GM21529 (cell line): ENCODE data around the gene ZNF367.
"Not testable (repeated sequence)": the region's sequence is repeated elsewhere in the genome, so short reads cannot be mapped to it uniquely, and the experiment has no call there.

Experiments used
- ATAC-seq: cut with Tn5 transposase; IDR thresholded peaks from one replicate; pipeline ENCODE4 v1.9.1; 2021; ENCODE audit not compliant: unreplicated experiment

The ZNF367 gene

DNA sequence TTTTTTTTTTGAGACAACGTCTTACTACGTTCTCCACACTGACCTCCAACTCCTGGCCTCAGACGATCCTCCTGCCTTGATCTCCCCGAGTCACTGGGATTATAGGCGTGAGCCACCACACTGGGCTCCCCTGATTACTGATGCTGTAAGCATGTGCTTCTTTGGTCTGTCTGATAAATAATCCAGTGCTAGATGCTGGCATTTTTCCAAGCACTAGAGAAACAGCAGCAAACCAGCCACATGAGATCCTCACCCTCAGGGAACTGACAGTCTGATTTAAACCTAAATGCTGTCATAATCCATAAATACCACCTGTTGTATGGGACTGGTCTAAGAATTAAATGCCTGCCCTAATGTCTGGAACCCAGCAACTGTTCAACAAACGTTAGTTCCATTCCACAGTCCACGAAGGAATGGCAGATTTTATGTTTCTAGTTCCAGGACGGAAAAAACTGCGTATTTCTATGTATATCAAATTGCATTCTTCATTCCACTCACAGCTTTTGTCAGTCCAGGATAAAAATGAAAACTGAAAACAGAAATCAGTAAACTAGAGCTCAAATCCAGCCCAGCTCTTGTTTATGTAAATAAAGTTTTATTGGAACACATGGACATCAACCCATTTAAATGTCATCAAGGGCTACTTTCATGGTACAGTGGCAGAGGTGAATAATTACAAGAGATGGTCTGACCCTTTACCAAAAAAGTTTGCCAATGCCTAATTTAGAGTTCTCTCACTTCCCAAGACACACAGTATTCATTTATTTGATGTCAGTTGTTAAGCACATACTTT lies 54.8 kb downstream of the ZNF367 start:
- no peak for ATAC-seq

DNA sequence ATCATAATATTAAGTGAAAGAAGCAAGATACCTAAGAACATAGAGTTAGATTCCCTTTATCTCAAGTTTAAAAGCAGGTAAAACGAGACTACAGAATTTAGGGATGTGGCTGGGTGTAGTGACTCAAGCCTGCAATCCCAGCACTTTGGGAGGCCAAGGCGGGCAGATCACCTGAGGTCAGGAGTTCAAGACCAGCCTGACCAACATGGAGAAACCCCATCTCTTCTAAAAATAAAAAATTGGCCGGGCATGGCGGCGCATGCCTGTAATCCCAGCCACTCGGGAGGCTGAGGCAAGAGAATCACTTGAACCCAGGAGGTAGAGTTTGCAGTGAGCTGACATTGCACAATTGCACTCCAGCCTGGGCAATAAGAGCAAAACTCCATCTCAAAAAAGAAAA lies 56.1 kb downstream of the ZNF367 start:
- ATAC-seq = not testable (repeated sequence)

DNA sequence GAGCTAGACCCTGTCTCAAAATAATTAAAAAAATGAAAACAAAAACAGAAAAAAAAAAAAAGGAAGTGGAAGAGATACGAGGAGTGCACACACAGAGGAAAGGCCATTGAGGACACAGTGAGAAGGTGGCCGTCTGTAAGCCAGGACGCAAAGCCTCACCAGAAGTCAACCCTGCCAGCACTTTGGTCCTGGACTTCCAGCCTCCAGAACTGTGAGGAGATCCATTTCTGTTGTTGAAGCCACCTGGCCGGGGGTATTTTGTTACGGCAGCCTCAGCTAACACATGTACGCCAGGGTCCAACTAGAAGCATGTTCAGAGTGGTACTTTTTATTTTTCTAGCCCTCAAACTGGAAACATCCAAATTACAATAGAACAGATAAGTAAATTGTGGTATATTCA lies 56.5 kb downstream of the ZNF367 start:
- ATAC-seq = no peak

DNA sequence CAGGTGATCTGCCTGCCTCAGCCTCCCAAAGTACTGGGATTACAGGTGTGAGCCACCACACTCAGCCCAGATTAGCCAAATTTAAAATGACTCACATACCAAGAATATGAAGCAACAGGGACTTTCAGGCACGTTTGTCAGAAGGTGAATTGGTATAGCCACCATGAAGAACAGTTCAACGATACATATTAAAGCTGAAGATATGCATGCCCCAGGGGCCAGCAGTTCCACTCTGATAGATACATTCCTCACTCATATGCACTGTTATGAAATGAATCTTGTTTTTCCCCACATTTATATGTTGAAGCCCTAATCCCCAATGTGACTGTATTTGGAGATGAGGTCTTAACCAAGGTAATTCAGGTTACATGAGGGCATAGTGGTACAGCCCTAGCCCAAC lies 57.2 kb downstream of the ZNF367 start:
- no peak for ATAC-seq

DNA sequence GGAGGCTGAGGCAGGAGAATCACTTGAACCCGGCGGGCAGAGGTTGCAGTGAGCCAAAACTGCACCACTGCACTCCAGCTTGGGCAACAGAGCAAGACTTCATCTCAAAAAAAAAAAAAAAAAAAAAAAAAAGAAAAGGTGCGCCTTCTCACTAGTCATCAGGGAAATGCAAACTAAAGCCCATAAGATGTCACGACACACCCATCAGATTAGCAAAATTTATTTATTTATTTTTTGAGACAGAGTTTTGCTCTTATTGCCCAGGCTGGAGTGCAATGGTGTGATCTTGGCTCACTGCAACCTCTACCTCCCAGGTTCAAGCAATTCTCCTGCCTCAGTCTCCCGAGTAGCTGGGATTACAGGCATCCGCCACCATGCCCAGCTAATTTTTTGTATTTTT lies 57.6 kb downstream of the ZNF367 start:
- ATAC-seq = not testable (repeated sequence)

DNA sequence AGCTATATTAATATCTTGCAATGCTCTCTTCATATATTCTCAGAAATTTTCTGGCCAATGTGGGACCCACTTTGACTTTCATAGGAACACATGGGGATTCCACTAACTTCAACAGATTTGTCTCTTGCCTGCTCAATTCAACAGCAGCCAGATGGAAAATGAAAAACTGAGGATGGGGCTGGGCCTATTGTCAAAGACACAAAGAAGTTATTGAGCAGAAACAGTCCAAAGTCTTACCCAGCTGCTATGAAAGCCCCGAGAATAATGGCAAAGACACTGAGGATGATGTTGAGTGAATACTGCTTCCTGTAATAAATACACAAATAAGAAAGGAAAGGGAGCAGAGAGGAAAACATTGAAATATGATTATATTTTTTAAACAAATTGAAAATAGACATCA lies 67.3 kb downstream of the ZNF367 start:
- no peak for ATAC-seq

DNA sequence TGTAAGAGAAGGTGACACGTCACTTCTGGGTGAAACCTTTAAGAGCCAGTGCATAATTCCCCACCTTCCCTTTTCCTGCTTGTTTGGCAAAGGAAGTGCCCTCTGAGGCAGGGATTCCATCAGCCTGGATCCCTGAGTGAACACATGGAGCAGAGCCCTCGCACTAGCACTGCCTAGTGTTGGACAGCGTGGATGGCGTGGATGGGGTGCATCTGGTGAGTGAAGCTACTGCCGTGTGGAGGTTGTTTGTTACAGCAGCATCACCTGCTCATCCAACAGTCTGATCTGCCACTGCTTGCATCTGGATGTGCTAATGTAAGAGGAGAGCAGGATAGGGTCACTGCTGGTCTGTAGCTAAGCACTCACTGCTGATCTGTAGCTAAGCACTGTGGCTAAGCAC lies 69.9 kb downstream of the ZNF367 start:
- ATAC-seq = no peak

DNA sequence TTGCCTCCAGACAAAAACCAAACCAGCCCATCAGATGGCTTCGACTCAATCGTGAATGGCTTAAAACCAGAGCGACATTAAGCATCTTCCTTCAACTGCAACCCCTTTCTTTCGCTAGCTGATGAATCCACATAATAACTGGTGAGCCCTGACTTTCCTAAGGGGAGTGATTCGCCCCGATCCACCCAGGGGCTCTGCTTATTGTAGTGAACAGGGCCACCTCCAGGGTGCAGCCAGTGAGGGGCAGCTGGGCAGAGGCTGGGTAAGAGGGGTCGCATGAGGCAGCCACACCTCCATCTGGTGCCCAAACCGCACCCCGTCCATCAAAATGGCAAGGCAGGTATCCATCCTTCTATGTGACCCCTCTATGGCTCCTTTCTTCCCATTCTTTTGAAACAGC lies 72.6 kb downstream of the ZNF367 start:
- no peak for ATAC-seq

DNA sequence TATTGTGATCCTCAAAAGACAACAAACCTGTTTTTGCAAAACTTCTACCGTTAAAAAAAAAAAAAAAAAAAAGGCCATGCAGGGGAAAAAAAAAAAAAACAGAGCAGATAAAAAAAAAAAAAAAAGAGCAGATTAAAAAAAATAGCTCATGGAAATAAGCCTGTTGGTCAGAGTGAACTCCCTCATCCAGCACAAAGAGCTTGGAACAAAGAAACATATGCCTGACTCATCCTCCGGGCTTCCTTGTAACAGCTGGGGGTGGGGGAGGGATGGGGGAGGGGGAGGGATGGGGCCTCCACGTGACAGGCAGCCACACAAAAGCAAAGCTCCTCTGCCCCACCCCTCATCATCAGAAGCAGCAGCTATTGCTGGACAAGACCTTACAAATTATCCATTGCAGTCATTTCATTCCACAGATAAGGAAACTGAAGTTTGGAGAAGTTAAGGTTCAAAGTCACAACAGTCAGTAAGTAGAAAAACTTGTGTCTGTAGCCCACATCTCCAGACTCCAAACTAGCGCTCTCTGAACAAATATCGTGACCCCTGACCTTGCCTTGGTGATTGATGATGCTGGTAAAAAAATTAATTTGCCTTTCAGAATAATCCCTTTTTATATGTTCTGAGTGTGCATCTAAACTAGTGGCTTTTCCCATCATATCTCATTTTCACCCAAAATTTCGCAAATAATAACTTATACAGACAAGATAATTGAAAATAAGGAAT lies 73.6 kb downstream of the ZNF367 start:
- ATAC-seq = no peak

DNA sequence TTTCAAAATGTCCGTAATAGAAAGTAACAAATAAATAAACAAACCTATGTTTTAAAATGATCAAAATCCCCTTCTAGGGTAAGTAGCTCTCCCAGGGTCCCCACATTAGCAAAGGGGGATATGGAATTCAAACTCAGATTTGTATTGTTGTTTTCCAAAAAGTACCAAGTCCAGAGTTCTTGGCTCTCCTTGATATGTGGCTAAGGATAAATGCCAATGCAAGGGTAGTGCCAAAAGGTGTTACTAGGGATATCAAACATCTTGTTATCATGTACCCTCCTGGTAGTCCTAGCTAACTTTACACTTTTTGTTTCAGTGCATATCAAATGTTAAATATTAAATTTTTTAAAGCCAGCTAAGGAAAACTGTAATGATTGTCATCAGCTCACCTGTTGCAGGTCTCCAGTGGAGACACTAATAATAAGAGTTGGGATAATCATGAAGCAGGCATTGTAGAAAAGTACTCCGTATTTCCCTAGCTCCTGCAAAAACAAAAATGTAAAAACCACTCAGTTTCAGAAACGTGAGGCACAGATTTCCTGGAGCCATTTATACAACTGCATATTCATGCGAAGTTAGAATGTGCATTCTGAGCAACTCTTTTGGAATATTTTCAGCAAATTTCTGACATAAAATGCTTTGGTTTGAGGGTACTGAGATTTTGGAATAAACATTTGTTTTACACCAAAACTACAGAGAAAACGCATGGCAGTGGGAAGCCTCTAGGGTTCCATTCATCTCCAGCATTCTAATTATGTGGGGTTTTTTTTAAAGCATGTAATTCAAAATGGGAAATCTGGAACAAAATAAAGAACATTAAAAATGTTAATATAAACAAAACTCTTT lies 74.4 kb downstream of the ZNF367 start:
- ATAC-seq = no peak

DNA sequence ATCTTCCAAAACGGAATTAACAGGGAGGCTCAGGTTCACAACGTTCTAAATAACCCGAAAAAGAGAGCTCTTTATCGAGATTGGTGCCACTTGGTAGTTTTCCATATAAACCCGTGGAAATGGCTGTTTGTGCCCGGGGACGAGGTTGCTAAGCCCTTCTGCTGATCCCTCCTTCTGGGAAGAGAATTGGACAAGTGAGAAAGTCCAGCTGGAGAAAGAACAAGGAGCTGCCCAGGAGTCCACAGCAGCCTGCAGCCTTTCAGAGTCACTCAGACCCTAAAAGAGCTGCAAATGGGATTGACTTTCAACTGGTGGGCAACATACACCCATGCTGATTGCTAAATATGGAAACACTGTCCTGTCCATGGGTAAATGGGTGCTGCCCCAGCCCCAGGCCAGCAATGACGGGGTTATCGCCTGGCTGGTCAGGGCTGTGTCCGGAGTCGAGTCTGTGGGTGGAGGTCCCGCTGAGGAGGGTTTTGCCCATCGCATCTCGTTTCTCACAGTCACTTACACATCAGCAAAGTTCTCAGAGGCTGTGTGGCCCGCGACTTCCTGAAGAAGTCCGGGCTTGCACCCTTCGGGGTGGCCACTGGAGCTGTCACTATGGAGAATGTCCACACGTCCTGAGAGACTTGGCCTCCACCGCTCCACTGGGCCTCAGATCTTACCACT lies 75.5 kb downstream of the ZNF367 start:
- ATAC-seq = no peak

DNA sequence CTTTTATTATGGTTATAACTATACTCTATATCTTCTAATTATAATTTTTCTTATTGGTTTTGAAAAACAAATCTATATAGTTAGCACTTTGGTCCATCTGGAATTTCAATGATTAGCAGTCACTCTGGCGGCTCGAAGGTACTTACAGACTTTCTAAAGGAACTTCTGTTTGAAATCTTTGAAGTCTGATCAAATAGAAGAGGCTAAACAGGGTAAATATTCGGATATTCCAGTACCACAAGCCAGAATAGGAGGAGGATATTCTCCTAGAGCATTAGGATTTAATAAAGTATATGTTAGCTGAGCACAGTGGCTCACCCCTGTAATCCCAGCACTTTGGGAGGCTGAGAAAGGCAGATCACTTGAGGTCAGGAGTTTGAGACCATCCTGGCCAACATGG lies 77.5 kb downstream of the ZNF367 start:
- ATAC-seq = no peak

DNA sequence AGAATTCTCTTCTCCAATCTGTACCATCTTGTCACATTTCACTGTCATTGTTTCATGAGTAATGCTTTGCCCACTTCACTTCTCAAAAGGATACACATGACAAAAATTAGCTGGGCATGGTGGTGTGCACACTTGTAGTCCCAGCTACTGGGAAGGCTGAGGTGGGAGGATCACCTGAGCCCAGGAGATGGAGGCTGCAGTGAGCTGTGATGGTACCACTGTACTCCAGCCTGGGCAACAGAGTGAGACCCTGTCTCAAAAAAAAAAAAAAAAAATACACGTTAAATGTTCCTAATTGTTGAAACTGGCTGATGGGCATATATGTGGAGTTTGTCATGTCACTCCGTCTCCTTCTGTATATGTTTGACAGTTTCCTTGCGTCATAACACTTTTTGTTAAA lies 79.9 kb downstream of the ZNF367 start:
- no peak for ATAC-seq
